GM12873 (cell line): ENCODE measurements around the gene ROBO2.

Experiments
- TF ChIP-seq, protein P1 (sequence below): IDR thresholded peaks from 2 replicates; pipeline ENCODE4 v1.5.1; 2012; ENCODE audit warnings: low read depth, mild to moderate bottlenecking, moderate library complexity, low read length, control low read depth; ENCODE audit not compliant: insufficient read depth; ENCODE audit errors: missing control alignments

Gene ROBO2

DNA sequence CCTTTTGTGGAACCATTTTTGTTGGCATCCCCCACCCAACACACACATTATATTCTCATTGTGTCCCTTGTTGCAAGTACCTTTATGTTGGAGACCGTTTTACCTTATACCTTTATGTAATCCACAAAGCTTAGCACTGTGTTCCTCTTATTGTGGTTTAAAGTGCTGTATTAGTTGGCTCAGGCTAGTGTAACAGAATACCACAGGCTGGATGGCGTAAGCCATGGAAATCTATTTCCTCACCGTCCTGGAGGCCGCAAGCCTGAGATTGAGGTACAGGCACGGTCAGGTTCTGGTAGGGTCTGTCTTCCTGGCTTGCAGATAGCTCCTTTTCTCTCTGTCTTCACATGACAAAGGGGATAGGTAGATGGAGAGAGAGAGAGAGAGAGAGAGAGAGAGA is 302.8 kb downstream of the ROBO2 start:
- TF ChIP-seq, protein P1, sequence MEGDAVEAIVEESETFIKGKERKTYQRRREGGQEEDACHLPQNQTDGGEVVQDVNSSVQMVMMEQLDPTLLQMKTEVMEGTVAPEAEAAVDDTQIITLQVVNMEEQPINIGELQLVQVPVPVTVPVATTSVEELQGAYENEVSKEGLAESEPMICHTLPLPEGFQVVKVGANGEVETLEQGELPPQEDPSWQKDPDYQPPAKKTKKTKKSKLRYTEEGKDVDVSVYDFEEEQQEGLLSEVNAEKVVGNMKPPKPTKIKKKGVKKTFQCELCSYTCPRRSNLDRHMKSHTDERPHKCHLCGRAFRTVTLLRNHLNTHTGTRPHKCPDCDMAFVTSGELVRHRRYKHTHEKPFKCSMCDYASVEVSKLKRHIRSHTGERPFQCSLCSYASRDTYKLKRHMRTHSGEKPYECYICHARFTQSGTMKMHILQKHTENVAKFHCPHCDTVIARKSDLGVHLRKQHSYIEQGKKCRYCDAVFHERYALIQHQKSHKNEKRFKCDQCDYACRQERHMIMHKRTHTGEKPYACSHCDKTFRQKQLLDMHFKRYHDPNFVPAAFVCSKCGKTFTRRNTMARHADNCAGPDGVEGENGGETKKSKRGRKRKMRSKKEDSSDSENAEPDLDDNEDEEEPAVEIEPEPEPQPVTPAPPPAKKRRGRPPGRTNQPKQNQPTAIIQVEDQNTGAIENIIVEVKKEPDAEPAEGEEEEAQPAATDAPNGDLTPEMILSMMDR = no peak

- TF ChIP-seq, protein P1 = no peak
These were observed 305.1 kb downstream of the ROBO2 start for GRCh38 chr3:77345009-77345408.

DNA sequence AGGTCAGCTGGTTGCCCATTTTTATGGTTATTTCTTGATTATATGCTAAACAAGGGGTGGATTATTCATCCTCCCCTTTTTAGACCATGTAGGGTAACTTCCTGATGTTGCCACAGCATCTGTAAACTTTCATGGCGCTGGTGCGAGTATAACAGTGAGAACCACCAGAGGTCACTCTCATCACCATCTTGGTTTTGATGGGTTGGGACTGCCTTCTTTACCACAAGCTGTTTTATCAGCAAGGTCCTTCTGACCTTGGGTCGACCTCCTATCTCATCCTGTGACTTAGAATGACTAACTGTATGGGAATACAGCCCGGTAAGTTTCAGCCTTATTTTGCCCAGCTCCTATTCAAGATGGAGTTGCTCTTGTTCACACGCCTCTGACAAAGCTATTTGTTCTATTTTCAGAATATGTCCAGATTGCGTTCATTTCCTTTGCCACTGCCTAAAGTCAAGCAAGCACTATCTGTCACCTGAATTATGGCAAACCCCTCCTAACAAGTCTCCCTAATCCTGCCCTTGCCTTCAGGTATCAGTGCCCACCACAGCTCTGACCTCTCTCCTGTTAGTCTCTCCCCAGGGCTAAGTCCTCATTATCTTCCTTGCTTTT is 308.5 kb downstream of the ROBO2 start:
- TF ChIP-seq, protein P1 = peak; percentile 14

- TF ChIP-seq, protein P1 = no peak
These were observed 315.1 kb downstream of the ROBO2 start for GRCh38 chr3:77354958-77355357.

- TF ChIP-seq, protein P1 = no peak
These were observed 323.0 kb downstream of the ROBO2 start for GRCh38 chr3:77362936-77363335.

DNA sequence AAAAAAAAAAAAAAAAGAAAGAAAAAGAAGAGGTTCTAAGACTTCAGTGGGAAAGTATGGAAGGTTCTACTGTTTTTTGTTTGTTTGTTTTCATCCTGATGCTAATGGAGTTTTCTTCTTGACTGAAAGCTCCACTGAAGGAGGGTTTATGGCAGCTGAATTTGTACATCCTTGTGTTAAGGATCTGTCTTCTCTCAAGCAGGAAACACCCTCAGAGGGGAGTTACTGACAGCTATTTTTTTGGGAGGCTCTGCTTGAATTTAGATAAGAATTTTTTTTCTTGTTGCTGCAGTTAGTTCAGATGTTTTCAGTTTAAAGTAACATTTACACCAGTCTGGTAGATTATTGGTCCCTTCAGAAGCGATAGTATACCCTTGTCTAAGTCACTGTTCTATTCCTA is 325.3 kb downstream of the ROBO2 start:
- TF ChIP-seq, protein P1 = no peak

DNA sequence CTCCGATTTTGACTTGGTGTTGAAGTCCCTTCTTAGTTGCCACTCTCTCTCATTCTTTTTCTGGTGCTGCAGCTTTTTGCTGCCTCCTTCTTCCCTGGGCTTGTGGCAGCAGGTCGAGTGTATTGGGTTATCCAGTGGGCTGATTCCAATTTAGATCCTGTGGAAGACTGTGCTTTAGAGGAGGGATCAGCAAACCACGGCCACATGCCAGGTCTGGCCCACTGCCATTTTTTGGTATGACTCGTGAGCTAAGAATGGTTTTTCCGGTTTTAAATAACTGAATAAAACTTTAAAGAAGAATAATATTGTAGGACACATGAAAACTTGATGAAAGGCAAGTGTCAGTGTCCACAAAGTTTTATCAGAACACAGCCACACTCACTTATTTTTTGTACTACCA is 330.5 kb downstream of the ROBO2 start:
- TF ChIP-seq, protein P1 = no peak

- TF ChIP-seq, protein P1 = no peak
These were observed 332.1 kb downstream of the ROBO2 start for GRCh38 chr3:77372018-77372417.
